HEK293T (cell line): Measurements from ENCODE around the gene MAP7.

Source experiments
- CTCF ChIA-PET: fragments of 350-600 bp; formaldehyde crosslinking; extraction: SDS; loops from one replicate; lab custom pipeline; 2021; ENCODE audit warnings: antibody characterized with exemption, inconsistent platforms; lab: Yijun Ruan, JAX
- POLR2A ChIA-PET: fragments of 350-600 bp; formaldehyde crosslinking; extraction: SDS; loops from one replicate; lab custom pipeline; 2020; ENCODE audit warnings: antibody characterized with exemption, inconsistent platforms; lab: Yijun Ruan, JAX
- DNase-seq: peaks from one replicate; pipeline ENCODE4 v3.0.0; 2012; ENCODE audit warnings: mixed read lengths; ENCODE audit errors: extremely low spot score
- ARNT ChIP-seq: fragments of 450-650 bp; IDR thresholded peaks from 2 replicates; pipeline ENCODE4 v1.6.1; 2017; ENCODE audit warnings: mild to moderate bottlenecking
- BHLHE40 ChIP-seq: fragments of 450-650 bp; IDR thresholded peaks from 2 replicates; pipeline ENCODE4 v1.6.1; 2016; ENCODE audit warnings: mild to moderate bottlenecking, moderate library complexity, borderline replicate concordance
- CTBP1 ChIP-seq: fragments of 450-650 bp; IDR thresholded peaks from 2 replicates; pipeline ENCODE4 v1.6.1; 2016; ENCODE audit warnings: borderline replicate concordance
- ELF4 ChIP-seq: fragments of 450-650 bp; IDR thresholded peaks from 2 replicates; pipeline ENCODE4 v1.6.1; 2017; ENCODE audit warnings: antibody characterized with exemption
- FOXA1 ChIP-seq: fragments of 450-650 bp; IDR thresholded peaks from 2 replicates; pipeline ENCODE4 v1.6.1; 2016; ENCODE audit warnings: mild to moderate bottlenecking
- FOXK2 ChIP-seq: fragments of 450-650 bp; IDR thresholded peaks from 2 replicates; pipeline ENCODE4 v1.6.1; 2016; ENCODE audit warnings: mild to moderate bottlenecking
- FOXM1 ChIP-seq: fragments of 450-650 bp; IDR thresholded peaks from 2 replicates; pipeline ENCODE4 v1.6.1; 2017; ENCODE audit warnings: mild to moderate bottlenecking, borderline replicate concordance
- HDGF ChIP-seq: fragments of 450-650 bp; IDR thresholded peaks from 2 replicates; pipeline ENCODE4 v1.6.1; 2017; ENCODE audit warnings: antibody characterized with exemption, borderline replicate concordance
- L3MBTL2 ChIP-seq: fragments of 450-650 bp; conservative IDR thresholded peaks from 2 replicates; pipeline ENCODE4 v1.6.1; 2016; ENCODE audit warnings: mild to moderate bottlenecking
- LEF1 ChIP-seq: fragments of 450-650 bp; IDR thresholded peaks from 2 replicates; pipeline ENCODE4 v1.6.1; 2017; ENCODE audit warnings: mild to moderate bottlenecking, borderline replicate concordance
- NFRKB ChIP-seq: fragments of 450-650 bp; IDR thresholded peaks from 2 replicates; pipeline ENCODE4 v1.6.1; 2016; ENCODE audit warnings: mild to moderate bottlenecking, moderate library complexity
- PKNOX1 ChIP-seq: fragments of 450-650 bp; IDR thresholded peaks from 2 replicates; pipeline ENCODE4 v1.6.1; 2016
- SP1 ChIP-seq: fragments of 450-650 bp; IDR thresholded peaks from 2 replicates; pipeline ENCODE4 v1.6.1; 2017
- SUZ12 ChIP-seq: fragments of 450-650 bp; IDR thresholded peaks from 2 replicates; pipeline ENCODE4 v1.6.1; 2016; ENCODE audit warnings: mild to moderate bottlenecking
- TARDBP ChIP-seq: fragments of 450-650 bp; IDR thresholded peaks from 2 replicates; pipeline ENCODE4 v1.6.1; 2016
- ZNF384 ChIP-seq: fragments of 450-650 bp; IDR thresholded peaks from 2 replicates; pipeline ENCODE4 v1.6.1; 2016

The MAP7 gene

GRCh38 chr6:136427378-136427717 lies 122.9 kb downstream of the MAP7 start:
- DNase-seq = no peak
- no peak for TF ChIP-seq TARDBP
- TF ChIP-seq CTBP1 = no peak
- TF ChIP-seq LEF1 = no peak
- no peak for TF ChIP-seq FOXA1
- TF ChIP-seq ELF4 = no peak
- TF ChIP-seq HDGF = no peak
- no peak for TF ChIP-seq ZNF384
- TF ChIP-seq ARNT = no peak
- TF ChIP-seq PKNOX1 = no peak
- no peak for TF ChIP-seq NFRKB
- no peak for TF ChIP-seq FOXK2
- ChIA-PET POLR2A (no interaction called here), CTCF (no interaction called here)

GRCh38 chr6:136426627-136427377 lies 123.4 kb downstream of the MAP7 start:
- ChIA-PET CTCF (no interaction called here), POLR2A (interaction anchor here (0.6 to 1.0 kb wide), 2 partner anchors 15 to 32 kb away, joined by 3 read pairs; no protein-coding TSS in a partner anchor)
- DNase-seq = no peak
- TF ChIP-seq BHLHE40 = no peak
- TF ChIP-seq FOXA1 = no peak
- no peak for TF ChIP-seq ELF4
- no peak for TF ChIP-seq CTBP1
- TF ChIP-seq TARDBP = no peak
- TF ChIP-seq SP1 = no peak
- no peak for TF ChIP-seq LEF1
- TF ChIP-seq NFRKB = no peak
- TF ChIP-seq ZNF384 = no peak
- TF ChIP-seq ARNT = no peak
- no peak for TF ChIP-seq FOXM1
- TF ChIP-seq SUZ12 = no peak
- TF ChIP-seq L3MBTL2 = no peak
- no peak for TF ChIP-seq PKNOX1
- no peak for TF ChIP-seq HDGF
- no peak for TF ChIP-seq FOXK2

- no peak for DNase-seq
- POLR2A ChIA-PET = interaction anchor here (1.0 kb wide), 1 partner anchor 14 kb away, joined by 3 read pairs; no protein-coding TSS in a partner anchor
- no peak for TF ChIP-seq FOXM1
- TF ChIP-seq L3MBTL2 = no peak
- peak; percentile 36; the same call in 1 of the 2 replicates for TF ChIP-seq PKNOX1
- CTCF ChIA-PET = no interaction called here
Measured at GRCh38 chr6:136425793-136426192, 124.4 kb downstream of the MAP7 start.

GRCh38 chr6:136424901-136425300 lies 125.3 kb downstream of the MAP7 start:
- no peak for TF ChIP-seq BHLHE40
- no peak for TF ChIP-seq SUZ12
- no peak for TF ChIP-seq ARNT
- no peak for TF ChIP-seq SP1
- TF ChIP-seq PKNOX1 = no peak
- TF ChIP-seq L3MBTL2 = no peak
- POLR2A ChIA-PET = no interaction called here
- CTCF ChIA-PET = interaction anchor here (0.7 kb wide), 1 partner anchor 864 kb away, joined by 3 read pairs; no protein-coding TSS in a partner anchor
- DNase-seq = no peak

GRCh38 chr6:136424450-136424849 lies 125.8 kb downstream of the MAP7 start:
- ChIA-PET CTCF (interaction anchor here (0.7 kb wide), 1 partner anchor 864 kb away, joined by 3 read pairs; no protein-coding TSS in a partner anchor), POLR2A (no interaction called here)
- no peak for DNase-seq
- TF ChIP-seq SUZ12 (no peak), FOXK2 (no peak), SP1 (no peak), ARNT (no peak), FOXM1 (no peak), LEF1 (no peak), NFRKB (no peak), PKNOX1 (no peak), HDGF (no peak), TARDBP (no peak)
